Pancreas (tissue), 10 donors: Measurements from ENCODE around the gene PLPP2. TPM values are rescaled to one million over a fixed set of nuclear protein-coding genes. Genes with fewer than 3 reads are reported as not detected.

Experiments
- ATAC-seq, 4 donors: fragments of 200-7000 bp; cut with Tn5 transposase; one replicate each; pipeline versions ENCODE4 v1.8.0 to v1.9.1; 2020; ENCODE audit warnings: mild to moderate bottlenecking in 4 of 4, moderate library complexity in 4 of 4
- DNase-seq, 6 donors: peaks; one replicate each; pipeline ENCODE4 v3.0.0-alpha.2; 2020
- FAIRE-seq: peaks from 2 replicates; lab custom pipeline; 2012; peaks lifted over from hg19 to GRCh38; lab: Jason Lieb, UNC
- H3K27ac ChIP-seq, 4 donors: fragments of 200-600 bp; sonication (generic); 1 replicate in 3 of 4; 2 replicates in 1 of 4; pipeline versions ENCODE4 v1.5.0 to v1.8.0; 2020
- H3K27me3 ChIP-seq, 4 donors: fragments of 200-600 bp; one replicate each; pipeline ENCODE4 v1.8.0; 2021
- H3K36me3 ChIP-seq, 3 donors: fragments of 200-600 bp; sonication (generic) in 1 of 3; one replicate each; pipeline versions ENCODE4 v1.5.0 to v1.8.0; 2020 to 2021
- H3K4me1 ChIP-seq, 3 donors: fragments of 200-600 bp; one replicate each; pipeline ENCODE4 v1.8.0; 2021
- H3K4me3 ChIP-seq, 4 donors: fragments of 200-600 bp; sonication (generic) in 2 of 4; one replicate each; pipeline versions ENCODE4 v1.5.0 to v1.8.0; 2020 to 2021
- H3K9me3 ChIP-seq, 4 donors: fragments of 200-600 bp; one replicate each; pipeline ENCODE4 v1.8.0; 2021
- CTCF ChIP-seq, 4 donors: fragments of 200-600 bp; sonication (generic) in 3 of 4; IDR thresholded peaks; one replicate each; pipeline versions ENCODE4 v1.5.0 to v1.8.0; 2021; ENCODE audit warnings: antibody characterized with exemption in 4 of 4
- WGBS, 2 donors: extraction: QIAGEN DNeasy Blood & Tissue Kit; methylation state at CpG; one replicate each; pipeline ENCODE4 v1.1.7; 2013; 5-methylcytosine and 5-hydroxymethylcytosine counted together
- intact Hi-C, 3 donors: fragments of 100-400 bp; cut with DNase I; formaldehyde crosslinking; loops; one replicate each; pipeline versions ENCODE4 v1.11.1 to v1.14.2; 2022
- polyA plus RNA-seq, 2 donors: library from polyadenylated mRNA; stranded (reverse); fragments of 200-250 nt; gene quantifications; one replicate each; pipeline ENCODE4 v1.2.3, GENCODE V29; 2013
- total RNA-seq, 6 donors: library from RNA; stranded (reverse); fragmentation: NEBNext Ultra II Directional in 4 of 6; extraction: Animal tissue kit (Norgen Biotek cat#: 25700) in 4 of 6; gene quantifications; one replicate each; pipeline versions ENCODE4 v1.2.1 to v1.2.4, GENCODE V29; 2021 to 2023
- donor health status: healthy with polysubstance abuse.
- donor health status: DM: no; HTN: no; CAD: no; lungs with moderate emphysema.
- donor health status: DM: no; HTN: no; CAD: no.
- donor health status: control.
- donor health status: control.
- donor health status: Bipolar disorder and iron deficiency.
- donor health status: DM: yes; HTN: yes; CAD: no.
- donor health status: DM: no; HTN: no; CAD: no.
- donor health status: DM: no; HTN: no; CAD: no.
- donor health status: DM: yes; HTN: yes; CAD: no.

Gene PLPP2
- total and polyA plus RNA-seq, 8 donors: 15.7 to 93.8 (median 28.7) TPM

GRCh38 chr19:281156-281853, 9.9 kb downstream of the PLPP2 start:
- FAIRE-seq: no peak
- no peak for ATAC-seq
- 70 to 80% methylated on average over 16 of the region's 16 CpGs for WGBS, 2 donors

GRCh38 chr19:280541-281009, 10.6 kb downstream of the PLPP2 start:
- 64 to 70% methylated on average over 12 of the region's 12 CpGs for WGBS, 2 donors
- intact Hi-C loops: no loop called here
- DNase-seq (no peak), FAIRE-seq (no peak), ATAC-seq (no peak)
- H3K36me3 ChIP-seq: no peaks in the 10 kb centered on the region
- H3K4me3 ChIP-seq: no peak overlapping the region
- H3K4me1 ChIP-seq: no peaks in the 10 kb centered on the region
- TF ChIP-seq CTCF (IDR thresholded peaks at IDR 0.05): no peak
- H3K9me3 ChIP-seq: no peaks in the 10 kb centered on the region
- H3K27ac ChIP-seq: no peak overlapping the region
- no peaks in the 10 kb centered on the region for H3K27me3 ChIP-seq

More at GRCh38 chr19:281156-281853, 9.9 kb downstream of the PLPP2 start:
- Histone ChIP-seq H3K27ac (no peak overlapping the region), H3K9me3 (no peaks in the 10 kb centered on the region), H3K4me3 (no peak overlapping the region), H3K27me3 (no peaks in the 10 kb centered on the region), H3K4me1 (no peaks in the 10 kb centered on the region), H3K36me3 (no peaks in the 10 kb centered on the region)
- no peak for TF ChIP-seq CTCF (IDR thresholded peaks at IDR 0.05)
- intact Hi-C loops: no loop called here
- peak in 1 of 6 donors; percentile 57 for DNase-seq

GRCh38 chr19:279656-280055, 11.5 kb downstream of the PLPP2 start:
- ATAC-seq: no peak
- no peak for FAIRE-seq
- H3K4me1 ChIP-seq: no peaks in the 10 kb centered on the region

GRCh38 chr19:279231-279630, 12.0 kb downstream of the PLPP2 start:
- no peak overlapping the region for H3K4me3 ChIP-seq
- ATAC-seq: no peak
- no peaks in the 10 kb centered on the region for H3K4me1 ChIP-seq
- no peak for DNase-seq
- H3K27ac ChIP-seq: no peak overlapping the region
- 71 to 87% methylated on average over 8 of the region's 8 CpGs for WGBS, 2 donors
- intact Hi-C loops: no loop called here
- H3K36me3 ChIP-seq: no peaks in the 10 kb centered on the region
- no peaks in the 10 kb centered on the region for H3K27me3 ChIP-seq
- no peak for TF ChIP-seq CTCF (IDR thresholded peaks at IDR 0.05)
- no peaks in the 10 kb centered on the region for H3K9me3 ChIP-seq
- FAIRE-seq: no peak

More at GRCh38 chr19:279656-280055, 11.5 kb downstream of the PLPP2 start:
- Histone ChIP-seq H3K4me3 (no peak overlapping the region), H3K36me3 (no peaks in the 10 kb centered on the region), H3K27me3 (no peaks in the 10 kb centered on the region), H3K9me3 (no peaks in the 10 kb centered on the region), H3K27ac (no peak overlapping the region)
- no peak for TF ChIP-seq CTCF (IDR thresholded peaks at IDR 0.05)
- intact Hi-C loops: no loop called here
- DNase-seq: no peak
- whole genome bisulfite sequencing, 2 donors: 50 to 78% methylated on average over 10 of the region's 10 CpGs

GRCh38 chr19:277581-278165, 13.5 kb downstream of the PLPP2 start:
- intact Hi-C loops: no loop called here
- no peaks in the 10 kb centered on the region for H3K36me3 ChIP-seq
- H3K9me3 ChIP-seq: no peaks in the 10 kb centered on the region
- WGBS, 2 donors: 46 to 49% methylated on average over 21 of the region's 21 CpGs
- no peaks in the 10 kb centered on the region for H3K4me1 ChIP-seq
- no peak for TF ChIP-seq CTCF (IDR thresholded peaks at IDR 0.05)
- no peak overlapping the region for H3K4me3 ChIP-seq
- FAIRE-seq: no peak
- no peak for DNase-seq
- peak in 1 of 4 donors; percentile 45 for ATAC-seq
- H3K27me3 ChIP-seq: no peaks in the 10 kb centered on the region
- H3K27ac ChIP-seq: no peak overlapping the region
